Ishikawa (cell line): Measurements from ENCODE around the gene TANK.

Source experiments
- EP300 ChIP-seq: IDR thresholded peaks from 2 replicates; pipeline ENCODE4 v1.6.1; 2012; ENCODE audit warnings: borderline replicate concordance
- MAX ChIP-seq: IDR thresholded peaks from 2 replicates; pipeline ENCODE4 v1.6.1; 2012
- RAD21 ChIP-seq: IDR thresholded peaks from 2 replicates; pipeline ENCODE4 v1.6.1; 2012; ENCODE audit warnings: low read depth
- TCF12 ChIP-seq: IDR thresholded peaks from 2 replicates; pipeline ENCODE4 v1.6.1; 2012; ENCODE audit warnings: low read depth
- TEAD4 ChIP-seq: IDR thresholded peaks from 2 replicates; pipeline ENCODE4 v1.6.1; 2012
- USF1 ChIP-seq: IDR thresholded peaks from 2 replicates; pipeline ENCODE4 v1.6.1; 2012

- TF ChIP-seq TCF12 (no peak), RAD21 (no peak), MAX (no peak), TEAD4 (no peak), USF1 (no peak), EP300 (no peak)
Observed at GRCh38 chr2:161245671-161246070, 85.4 kb downstream of the TANK start.
